A549 (cell line): Measurements from ENCODE around the gene TMEM135. TPM values are rescaled to one million over a fixed set of nuclear protein-coding genes. Genes with fewer than 3 reads are reported as not detected.

Experiments used
- CBX2 ChIP-seq: fragments of 200-600 bp; sonication (generic); IDR thresholded peaks from 2 replicates; pipeline ENCODE4 v1.6.1; 2016; ENCODE audit warnings: low read depth, mild to moderate bottlenecking, borderline replicate concordance
- CEBPB ChIP-seq, 2 experiments: fragments of >200 bp in 1 of 2; sonication (Bioruptor Twin) in 1 of 2; formaldehyde crosslinking in 1 of 2; IDR thresholded peaks; 2 replicates each; pipeline ENCODE4 v1.6.1; 2012 to 2016
- CHD2 ChIP-seq: fragments of 150-350 bp; IDR thresholded peaks from 2 replicates; pipeline ENCODE4 v1.6.1; 2014; ENCODE audit warnings: low read length; ENCODE audit not compliant: partially characterized antibody
- EHF ChIP-seq: fragments of 250-450 bp; sonication (Bioruptor Pico); IDR thresholded peaks from 2 replicates; pipeline ENCODE4 v1.5.0; 2020; ENCODE audit warnings: mild to moderate bottlenecking
- EP300 ChIP-seq, 2 experiments: fragments of >200 bp; sonication (Bioruptor Twin); formaldehyde crosslinking; IDR thresholded peaks; 2 replicates in 1 of 2; 3 replicates in 1 of 2; pipeline ENCODE4 v1.6.1; 2016 to 2017
- FOSL2 ChIP-seq, 2 experiments: fragments of 450-650 bp in 1 of 2; fragments of >200 bp in 1 of 2; sonication (Bioruptor Twin) in 1 of 2; formaldehyde crosslinking; IDR thresholded peaks; 2 replicates each; pipeline versions ENCODE4 v1.5.0 to v1.6.1; 2016 to 2020; ENCODE audit warnings: mild to moderate bottlenecking in 1 of 2, moderate library complexity in 1 of 2
- HOXB13 ChIP-seq: fragments of 250-450 bp; sonication (Bioruptor Pico); IDR thresholded peaks from 2 replicates; pipeline ENCODE4 v1.5.0; 2020; ENCODE audit warnings: low read depth, mild to moderate bottlenecking, moderate library complexity
- JUN ChIP-seq, 2 experiments: fragments of >200 bp; sonication (Bioruptor Twin); formaldehyde crosslinking; IDR thresholded peaks; 2 replicates in 1 of 2; 3 replicates in 1 of 2; pipeline ENCODE4 v1.6.1; 2016 to 2017
- KDM1A ChIP-seq: fragments of 200-600 bp; sonication (generic); IDR thresholded peaks from 2 replicates; pipeline ENCODE4 v1.6.1; 2016; ENCODE audit warnings: low read depth, mild to moderate bottlenecking
- KDM5A ChIP-seq: fragments of 200-600 bp; sonication (generic); IDR thresholded peaks from 2 replicates; pipeline ENCODE4 v1.6.1; 2016; ENCODE audit warnings: antibody characterized with exemption, mild to moderate bottlenecking
- MYC ChIP-seq: IDR thresholded peaks from 2 replicates; pipeline ENCODE4 v1.6.1; 2012; ENCODE audit warnings: mild to moderate bottlenecking, inconsistent platforms, low read length, improper control_type of control experiment, borderline replicate concordance
- NFE2L2 ChIP-seq: fragments of 150-350 bp; conservative IDR thresholded peaks from 2 replicates; pipeline ENCODE4 v1.6.1; 2014; ENCODE audit warnings: low read length
- NPAS2 ChIP-seq: fragments of 250-450 bp; sonication (Bioruptor Pico); IDR thresholded peaks from 2 replicates; pipeline ENCODE4 v1.8.0; 2022; ENCODE audit warnings: mild to moderate bottlenecking, moderate library complexity, borderline replicate concordance
- POLR2AphosphoS2 ChIP-seq: conservative IDR thresholded peaks from 2 replicates; pipeline ENCODE4 v1.6.1; 2012; ENCODE audit warnings: low read length, improper control_type of control experiment, inconsistent platforms
- RARB ChIP-seq: fragments of 250-450 bp; sonication (Bioruptor Pico); IDR thresholded peaks from 2 replicates; pipeline ENCODE4 v1.8.0; 2021; ENCODE audit warnings: mild to moderate bottlenecking, moderate library complexity
- RFX5 ChIP-seq: fragments of 450-650 bp; IDR thresholded peaks from 2 replicates; pipeline ENCODE4 v1.7.1; 2014; ENCODE audit warnings: antibody characterized with exemption, mild to moderate bottlenecking, moderate library complexity
- RNF2 ChIP-seq: fragments of 200-600 bp; sonication (generic); IDR thresholded peaks from 2 replicates; pipeline ENCODE4 v1.6.1; 2016; ENCODE audit warnings: low read depth, mild to moderate bottlenecking, antibody characterized with exemption, moderate library complexity, borderline replicate concordance
- SMC3 ChIP-seq: fragments of >200 bp; sonication (Bioruptor Twin); formaldehyde crosslinking; IDR thresholded peaks from 3 replicates; pipeline ENCODE4 v1.6.1; 2018; ENCODE audit warnings: inconsistent platforms
- ZC3H11A ChIP-seq: fragments of 450-650 bp; IDR thresholded peaks from 2 replicates; pipeline ENCODE4 v1.6.1; 2014; ENCODE audit warnings: antibody characterized with exemption, mild to moderate bottlenecking
- ZFP36 ChIP-seq: fragments of 450-650 bp; IDR thresholded peaks from 2 replicates; pipeline ENCODE4 v1.6.1; 2014; ENCODE audit warnings: borderline replicate concordance; ENCODE audit not compliant: partially characterized antibody
- polyA plus RNA-seq, 4 experiments: library from polyadenylated mRNA; depleted of rRNA in 3 of 4; stranded (reverse); fragments of >200 nt; fragmentation: RNase III in 1 of 4; extraction: RNeasy Plus Mini Kit Qiagen cat#74134 plus additional on column Dnase treatment in 1 of 4; gene quantifications; 2 replicates in 3 of 4; 3 replicates in 1 of 4; pipeline ENCODE4 v1.2.3, GENCODE V29; 2011 to 2017
- TF ChIP-seq, protein P1 (sequence below): fragments of 150-350 bp; IDR thresholded peaks from 2 replicates; pipeline ENCODE4 v1.6.1; 2014; ENCODE audit warnings: low read depth, mild to moderate bottlenecking, low read length
- TF ChIP-seq, protein P2 (sequence below): fragments of 450-650 bp; IDR thresholded peaks from 2 replicates; pipeline ENCODE4 v1.6.1; 2014; ENCODE audit warnings: antibody characterized with exemption
- TF ChIP-seq, protein P3 (sequence below): IDR thresholded peaks from 2 replicates; pipeline ENCODE4 v1.6.1; 2012; ENCODE audit warnings: low read depth, borderline replicate concordance
- TF ChIP-seq, protein P4 (sequence below): fragments of >200 bp; sonication (Bioruptor Twin); formaldehyde crosslinking; IDR thresholded peaks from 3 replicates; pipeline ENCODE4 v1.6.1; 2016
- TF ChIP-seq, protein P5 (sequence below): fragments of 250-450 bp; sonication (Bioruptor Pico); IDR thresholded peaks from 2 replicates; pipeline ENCODE4 v1.5.0; 2021; ENCODE audit warnings: mild to moderate bottlenecking, moderate library complexity, borderline replicate concordance

Gene TMEM135
- polyA plus RNA-seq, 2 of the 4 experiments (the other 2 are of a cell fraction): 18.4 to 18.5 TPM

DNA sequence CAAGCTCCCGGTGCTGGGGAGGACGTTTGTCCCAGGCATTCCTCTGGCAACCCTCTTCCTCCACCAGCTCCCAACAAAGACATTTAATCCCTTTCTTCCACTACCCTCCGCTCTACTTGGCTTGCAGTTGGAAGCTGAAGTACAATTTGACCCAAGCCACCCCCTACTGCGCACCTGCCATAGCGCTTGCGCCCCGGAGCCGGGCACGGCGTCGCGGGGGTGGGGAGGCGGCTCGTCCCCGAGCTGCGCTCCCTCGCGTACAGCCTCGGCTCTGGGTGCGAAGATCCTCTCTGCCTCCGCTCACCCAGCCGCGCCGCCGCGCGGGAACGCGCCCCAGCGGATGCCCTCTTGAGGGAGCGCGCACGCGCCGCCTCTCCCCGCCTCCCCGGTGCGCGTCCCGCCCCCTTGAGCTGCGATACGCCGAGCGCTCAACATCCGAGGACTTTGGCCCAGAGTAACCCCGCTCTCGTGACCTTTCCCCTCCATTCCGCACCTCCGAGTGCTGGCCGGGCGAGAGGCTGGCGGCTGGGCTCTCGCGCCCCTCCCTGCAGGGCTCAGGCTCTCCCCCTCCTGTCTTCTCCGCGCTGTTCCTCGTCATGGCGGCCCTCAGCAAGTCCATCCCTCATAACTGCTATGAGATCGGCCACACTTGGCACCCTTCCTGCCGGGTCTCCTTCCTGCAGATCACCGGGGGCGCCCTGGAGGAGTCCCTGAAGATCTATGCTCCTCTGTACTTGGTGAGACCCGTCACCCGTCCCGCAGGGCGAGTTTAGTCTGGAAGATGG, at the start of gene TMEM135 (continued):
- TF ChIP-seq, protein P1, sequence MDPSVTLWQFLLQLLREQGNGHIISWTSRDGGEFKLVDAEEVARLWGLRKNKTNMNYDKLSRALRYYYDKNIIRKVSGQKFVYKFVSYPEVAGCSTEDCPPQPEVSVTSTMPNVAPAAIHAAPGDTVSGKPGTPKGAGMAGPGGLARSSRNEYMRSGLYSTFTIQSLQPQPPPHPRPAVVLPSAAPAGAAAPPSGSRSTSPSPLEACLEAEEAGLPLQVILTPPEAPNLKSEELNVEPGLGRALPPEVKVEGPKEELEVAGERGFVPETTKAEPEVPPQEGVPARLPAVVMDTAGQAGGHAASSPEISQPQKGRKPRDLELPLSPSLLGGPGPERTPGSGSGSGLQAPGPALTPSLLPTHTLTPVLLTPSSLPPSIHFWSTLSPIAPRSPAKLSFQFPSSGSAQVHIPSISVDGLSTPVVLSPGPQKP: no peak
- TF ChIP-seq, protein P2, sequence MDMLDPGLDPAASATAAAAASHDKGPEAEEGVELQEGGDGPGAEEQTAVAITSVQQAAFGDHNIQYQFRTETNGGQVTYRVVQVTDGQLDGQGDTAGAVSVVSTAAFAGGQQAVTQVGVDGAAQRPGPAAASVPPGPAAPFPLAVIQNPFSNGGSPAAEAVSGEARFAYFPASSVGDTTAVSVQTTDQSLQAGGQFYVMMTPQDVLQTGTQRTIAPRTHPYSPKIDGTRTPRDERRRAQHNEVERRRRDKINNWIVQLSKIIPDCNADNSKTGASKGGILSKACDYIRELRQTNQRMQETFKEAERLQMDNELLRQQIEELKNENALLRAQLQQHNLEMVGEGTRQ: peak; percentile 47; the same call in 1 of the 2 replicates
- TF ChIP-seq MYC (no peak), POLR2AphosphoS2 (no peak), RNF2 (no peak), JUN (IDR thresholded peaks at IDR 0.05) (peak in 1 of 2 experiments; percentile 82; a peak in 2 of 5 replicates), EHF (CRISPR knock-in tag) (no peak), RFX5 (no peak), CEBPB (IDR thresholded peaks at IDR 0.05) (no peak), KDM1A (no peak), HOXB13 (CRISPR knock-in tag) (no peak), EP300 (IDR thresholded peaks at IDR 0.05) (no peak), CBX2 (no peak), NPAS2 (CRISPR knock-in tag) (no peak), KDM5A (peak; percentile 65; the same call in 1 of the 2 replicates), RARB (no peak), FOSL2 (IDR thresholded peaks at IDR 0.05) (no peak), FOSL2 (CRISPR knock-in tag; IDR thresholded peaks at IDR 0.05) (no peak), SMC3 (0 out of 3 replicates have a peak, but pooled peaks have one; percentile 25), ZC3H11A (no peak), CHD2 (no peak), ZFP36 (peak; percentile 13), NFE2L2 (no peak)
- TF ChIP-seq, protein P3, sequence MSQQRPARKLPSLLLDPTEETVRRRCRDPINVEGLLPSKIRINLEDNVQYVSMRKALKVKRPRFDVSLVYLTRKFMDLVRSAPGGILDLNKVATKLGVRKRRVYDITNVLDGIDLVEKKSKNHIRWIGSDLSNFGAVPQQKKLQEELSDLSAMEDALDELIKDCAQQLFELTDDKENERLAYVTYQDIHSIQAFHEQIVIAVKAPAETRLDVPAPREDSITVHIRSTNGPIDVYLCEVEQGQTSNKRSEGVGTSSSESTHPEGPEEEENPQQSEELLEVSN: peak; percentile 88
- TF ChIP-seq, protein P4, sequence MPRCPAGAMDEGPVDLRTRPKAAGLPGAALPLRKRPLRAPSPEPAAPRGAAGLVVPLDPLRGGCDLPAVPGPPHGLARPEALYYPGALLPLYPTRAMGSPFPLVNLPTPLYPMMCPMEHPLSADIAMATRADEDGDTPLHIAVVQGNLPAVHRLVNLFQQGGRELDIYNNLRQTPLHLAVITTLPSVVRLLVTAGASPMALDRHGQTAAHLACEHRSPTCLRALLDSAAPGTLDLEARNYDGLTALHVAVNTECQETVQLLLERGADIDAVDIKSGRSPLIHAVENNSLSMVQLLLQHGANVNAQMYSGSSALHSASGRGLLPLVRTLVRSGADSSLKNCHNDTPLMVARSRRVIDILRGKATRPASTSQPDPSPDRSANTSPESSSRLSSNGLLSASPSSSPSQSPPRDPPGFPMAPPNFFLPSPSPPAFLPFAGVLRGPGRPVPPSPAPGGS: peak; percentile 58; the same call in 1 of the 3 replicates
- TF ChIP-seq, protein P5, sequence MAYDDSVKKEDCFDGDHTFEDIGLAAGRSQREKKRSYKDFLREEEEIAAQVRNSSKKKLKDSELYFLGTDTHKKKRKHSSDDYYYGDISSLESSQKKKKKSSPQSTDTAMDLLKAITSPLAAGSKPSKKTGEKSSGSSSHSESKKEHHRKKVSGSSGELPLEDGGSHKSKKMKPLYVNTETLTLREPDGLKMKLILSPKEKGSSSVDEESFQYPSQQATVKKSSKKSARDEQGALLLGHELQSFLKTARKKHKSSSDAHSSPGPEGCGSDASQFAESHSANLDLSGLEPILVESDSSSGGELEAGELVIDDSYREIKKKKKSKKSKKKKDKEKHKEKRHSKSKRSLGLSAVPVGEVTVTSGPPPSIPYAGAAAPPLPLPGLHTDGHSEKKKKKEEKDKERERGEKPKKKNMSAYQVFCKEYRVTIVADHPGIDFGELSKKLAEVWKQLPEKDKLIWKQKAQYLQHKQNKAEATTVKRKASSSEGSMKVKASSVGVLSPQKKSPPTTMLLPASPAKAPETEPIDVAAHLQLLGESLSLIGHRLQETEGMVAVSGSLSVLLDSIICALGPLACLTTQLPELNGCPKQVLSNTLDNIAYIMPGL: no peak
